Renal cortical epithelial cell (primary cell): Measurements from ENCODE around the gene RD3L. TPM values are rescaled to one million over a fixed set of nuclear protein-coding genes. Genes with fewer than 3 reads are reported as not detected.

Source experiments
- DNase-seq: peaks from one replicate; pipeline ENCODE4 v3.0.0-alpha.2; 2011; ENCODE audit warnings: low read depth
- total RNA-seq: library from RNA; depleted of rRNA; stranded (reverse); fragments of >200 nt; gene quantifications from 2 replicates; pipeline ENCODE4 v1.2.3, GENCODE V29; 2014

Gene RD3L
- total RNA-seq, 1 donor from 2014 or later, result not detected

DNA sequence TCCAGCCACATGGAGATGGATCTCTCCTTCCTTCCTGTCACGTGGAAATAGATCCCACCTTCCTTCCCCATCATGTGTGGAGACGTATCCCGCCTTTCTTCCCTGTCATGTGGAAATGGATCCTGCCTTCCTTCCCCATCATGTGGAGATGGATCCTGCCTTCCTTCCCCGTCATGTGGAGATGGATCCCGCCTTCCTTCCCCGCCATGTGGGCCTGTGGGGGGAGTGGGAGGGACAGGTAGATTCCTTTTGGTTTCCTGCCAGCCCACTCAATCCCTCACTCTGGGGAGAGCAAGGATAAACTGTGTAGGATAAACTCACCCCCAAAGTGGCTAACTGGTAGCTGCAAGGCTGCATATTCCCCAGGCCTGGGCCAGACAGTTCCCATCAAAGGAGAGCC is 45.8 kb downstream of the RD3L start:
- DNase-seq, result no peak

DNA sequence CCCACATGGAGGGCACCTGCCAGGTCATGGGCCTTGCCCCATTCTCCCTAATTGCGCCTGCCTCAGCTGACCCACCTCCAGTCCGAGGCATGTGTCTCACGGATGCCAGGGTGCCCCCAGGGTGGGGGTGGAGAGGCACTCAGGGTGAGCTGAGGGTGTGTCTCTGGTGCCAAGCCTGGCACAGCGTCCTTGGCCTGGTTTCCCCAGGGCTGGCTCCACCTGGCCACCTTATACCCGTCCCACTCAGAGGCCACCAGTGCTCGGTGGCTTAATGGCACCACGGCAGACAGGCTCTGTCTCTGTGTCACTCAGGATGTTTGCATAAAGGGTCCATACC is 47.6 kb downstream of the RD3L start:
- DNase-seq, result peak; percentile 24

- no peak for DNase-seq
These were observed 48.2 kb downstream of the RD3L start for GRCh38 chr14:103894034-103894722.

DNA sequence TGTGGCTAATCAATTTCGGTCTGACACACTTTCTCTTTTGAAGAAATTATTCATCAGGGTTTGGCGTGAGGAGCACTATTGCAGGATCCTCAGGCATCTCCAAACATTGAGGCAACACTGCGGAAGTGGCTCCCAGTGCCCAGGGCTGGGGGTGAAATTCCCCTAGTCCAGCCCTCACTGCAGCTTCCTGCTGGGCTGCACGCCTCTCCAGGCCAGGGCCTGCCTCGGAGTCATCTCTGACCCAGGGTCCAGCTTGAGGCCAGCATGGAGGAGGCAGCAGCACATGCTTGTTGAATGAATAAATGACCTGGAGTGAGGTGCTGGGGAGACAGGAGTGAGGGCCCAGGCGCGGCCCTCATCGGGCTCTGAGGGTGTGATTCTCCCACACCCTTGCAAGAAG is 50.1 kb downstream of the RD3L start:
- no peak for DNase-seq

GRCh38 chr14:103891667-103892215 is 50.6 kb downstream of the RD3L start:
- DNase-seq, result no peak

GRCh38 chr14:103890821-103891666 is 51.3 kb downstream of the RD3L start:
- DNase-seq, result no peak

Other genes with a start within 250 kb of the RD3L start
- gene XRCC3, start 227.1 kb downstream of the RD3L start, total RNA-seq, result 5.7 and 9.0 TPM in 2 replicates
- 88.0 and 97.9 TPM in 2 replicates for gene ZFYVE21, start 226.7 kb downstream of the RD3L start, total RNA-seq
- gene PPP1R13B, start 95.0 kb downstream of the RD3L start, total RNA-seq, result 9.7 and 18.5 TPM in 2 replicates
- gene TDRD9, start 14.1 kb downstream of the RD3L start, total RNA-seq, result 2.8 and 4.5 TPM in 2 replicates
- 0.89 TPM in 1 of 2 replicates, not detected in the other for gene ASPG, start 143.2 kb upstream of the RD3L start, total RNA-seq
- gene KIF26A, start 196.1 kb upstream of the RD3L start, total RNA-seq, result under 0.01 and 0.05 TPM in 2 replicates